ENCODE measurements around the gene SHC2. TPM values are rescaled to one million over a fixed set of nuclear protein-coding genes. Genes with fewer than 3 reads are reported as not detected.

SHC2 gene
- total RNA-seq, 1 experiment from 2014 or later: 16.6 TPM

- H4K8ac ChIP-seq (replicated peaks; ENCODE audit: insufficient read length, low read depth, low read length): no peak overlapping the region
- no peak overlapping the region for H4K5ac ChIP-seq (ENCODE audit: insufficient read length, low read depth, low read length)
- WGBS (ENCODE audit: extremely low coverage, insufficient read length, low lambda C conversion rate): no CpG with 5 or more reads among the region's 20 CpGs
- no peak overlapping the region for H2BK5ac ChIP-seq (ENCODE audit: insufficient read length, low read length)
- no peak overlapping the region for H3T11ph ChIP-seq (ENCODE audit: low read length)
- H3K27me3 Mint-ChIP-seq (ENCODE audit: low read depth): peaks cover 9% of the 10 kb centered on the region
- no peak overlapping the region for H2AK5ac ChIP-seq (ENCODE audit: insufficient read length, low read length)
- no peaks in the 10 kb centered on the region for H4K20me1 ChIP-seq (ENCODE audit: control insufficient read depth, insufficient read depth, insufficient read length)
- no peaks in the 10 kb centered on the region for H3K27me3 ChIP-seq (ENCODE audit: insufficient read depth, low read length)
- H2BK15ac ChIP-seq (ENCODE audit: low read depth, low read length): no peak overlapping the region
- no peak overlapping the region for H3K18ac ChIP-seq (ENCODE audit: insufficient read length, low read depth, low read length)
- H2AFZ ChIP-seq (ENCODE audit: low read length): no peak overlapping the region
- H3K36me3 Mint-ChIP-seq (ENCODE audit: insufficient read depth in 1 of 3, low read depth in 3 of 3): peaks cover 4 to 17% (median 12%) of the 10 kb centered on the region in 3 experiments; a peak in 6 of 7 replicates
- no peaks in the 10 kb centered on the region for H3K23me2 ChIP-seq (ENCODE audit: insufficient read length, low read depth, low read length, poor library complexity, severe bottlenecking)
- peaks cover 0 to 5% of the 10 kb centered on the region in 2 experiments; a peak in 1 of 4 replicates for H3K4me1 Mint-ChIP-seq
- peaks cover 19 to 26% of the 10 kb centered on the region in 2 experiments for H3K9me3 Mint-ChIP-seq
- no peak overlapping the region; the same call in 1 of the 2 replicates for H3K14ac ChIP-seq (ENCODE audit: insufficient read depth, low read length)
- no peak overlapping the region for H3K4me2 ChIP-seq (ENCODE audit: insufficient read depth, insufficient read length, low read length)
- no peak overlapping the region for H3K4ac ChIP-seq (ENCODE audit: low read depth, low read length)
- H3K56ac ChIP-seq (ENCODE audit: insufficient read length, low read depth, low read length): no peak overlapping the region
- H3K27ac Mint-ChIP-seq: no peak overlapping the region; a peak in 1 of 7 replicates
- H4K91ac ChIP-seq (ENCODE audit: insufficient read length, low read depth, low read length): no peak overlapping the region
- H3K4me1 ChIP-seq (ENCODE audit: insufficient read depth, low read length): no peaks in the 10 kb centered on the region
- H3K79me2 ChIP-seq (ENCODE audit: insufficient read depth, low read length): no peaks in the 10 kb centered on the region
- H3K9ac ChIP-seq (ENCODE audit: extremely low read depth, insufficient read length, low read length): no peak overlapping the region
- no peak overlapping the region for H2BK12ac ChIP-seq (ENCODE audit: insufficient read length, low read depth, low read length)
- no peak overlapping the region for H3K27ac ChIP-seq (ENCODE audit: insufficient read length, low read depth, low read length)
- no peak overlapping the region for H3K4me3 Mint-ChIP-seq
- DNase-seq: no peak
- no peaks in the 10 kb centered on the region for H3K79me1 ChIP-seq (ENCODE audit: insufficient read depth, low read depth, low read length, poor library complexity, severe bottlenecking)
- no peak overlapping the region for H2BK120ac ChIP-seq (ENCODE audit: low read depth, low read length, poor library complexity, severe bottlenecking)
- H3K23ac ChIP-seq (ENCODE audit: insufficient read length, low read depth, low read length): no peak overlapping the region
- H2BK20ac ChIP-seq (ENCODE audit: low read depth, low read length, poor library complexity, severe bottlenecking): no peak overlapping the region
- no peak for TF ChIP-seq CTCF (conservative IDR thresholded peaks at IDR 0.05)
- no peaks in the 10 kb centered on the region for H3K9me3 ChIP-seq (ENCODE audit: control insufficient read depth, low read depth, low read length)
These were observed 10.9 kb downstream of the SHC2 start for GRCh38 chr19:449916-450315.
